IMR-90 (cell line): Measurements from ENCODE around the gene PRM3.

Experiments used
- CTCF ChIP-seq: conservative IDR thresholded peaks from 2 replicates; pipeline ENCODE4 v1.5.1; 2012; ENCODE audit warnings: mild to moderate bottlenecking, low read depth, low read length, improper control_type of control experiment
- POLR2A ChIP-seq: IDR thresholded peaks from 2 replicates; pipeline ENCODE4 v1.6.1; 2012; ENCODE audit warnings: mild to moderate bottlenecking, low read depth, low read length
- RAD21 ChIP-seq: IDR thresholded peaks from 2 replicates; pipeline ENCODE4 v1.6.1; 2012; ENCODE audit warnings: low read length, improper control_type of control experiment
- RFX5 ChIP-seq: IDR thresholded peaks from 2 replicates; pipeline ENCODE4 v1.8.0; 2012; ENCODE audit warnings: low read depth, mild to moderate bottlenecking, low read length, moderate library complexity

GRCh38 chr16:11296706-11297491 is 23.5 kb upstream of the PRM3 start:
- TF ChIP-seq CTCF (no peak), RAD21 (no peak), RFX5 (no peak), POLR2A (no peak)
